Esophagus muscularis mucosa (tissue), 4 donors: ENCODE results near the gene DNAJB5. TPM values are rescaled to one million over a fixed set of nuclear protein-coding genes. Genes with fewer than 3 reads are reported as not detected.

Experiments used
- DNase-seq: peaks from one replicate; pipeline ENCODE4 v3.0.0-alpha.2; 2017; ENCODE audit errors: extremely low spot score
- H3K27ac ChIP-seq, 4 donors: fragments of 200-600 bp; sonication (generic); replicated peaks in 1 of 4; 1 replicate in 3 of 4; 2 replicates in 1 of 4; pipeline ENCODE4 v1.5.1; 2016 to 2019; ENCODE audit warnings: mild to moderate bottlenecking in 1 of 4
- H3K27me3 ChIP-seq, 4 donors: fragments of 200-600 bp; sonication (generic); one replicate each; pipeline versions ENCODE4 v1.5.1 to v1.6.0; 2016 to 2019
- H3K36me3 ChIP-seq, 4 donors: fragments of 200-600 bp; sonication (generic); one replicate each; pipeline ENCODE4 v1.5.1; 2016 to 2019
- H3K4me1 ChIP-seq, 4 donors: fragments of 200-600 bp; sonication (generic); one replicate each; pipeline ENCODE4 v1.5.1; 2016 to 2019
- H3K4me3 ChIP-seq, 4 donors: fragments of 200-600 bp; sonication (generic); 1 replicate in 2 of 4; 2 replicates in 2 of 4; pipeline ENCODE4 v1.5.1; 2016 to 2019; ENCODE audit warnings: mild to moderate bottlenecking in 4 of 4, moderate library complexity in 1 of 4
- H3K9me3 ChIP-seq, 4 donors: fragments of 200-600 bp; sonication (generic); 1 replicate in 3 of 4; 2 replicates in 1 of 4; pipeline ENCODE4 v1.5.1; 2016 to 2019
- EP300 ChIP-seq: sonication (generic); formaldehyde crosslinking; IDR thresholded peaks from one replicate; pipeline ENCODE4 v1.6.1; 2017; ENCODE audit warnings: antibody characterized with exemption
- POLR2A ChIP-seq: fragments of 450-650 bp; IDR thresholded peaks from one replicate; pipeline ENCODE4 v1.6.1; 2017; ENCODE audit warnings: antibody characterized with exemption, moderate library complexity, mild to moderate bottlenecking, low read depth
- POLR2AphosphoS5 ChIP-seq, 2 donors: sonication (generic); formaldehyde crosslinking; IDR thresholded peaks; one replicate each; pipeline ENCODE4 v1.6.1; 2017; ENCODE audit warnings: antibody characterized with exemption in 2 of 2
- WGBS: methylation state at CpG from one replicate; pipeline ENCODE4 v1.1.5; 2018; 5-methylcytosine and 5-hydroxymethylcytosine counted together
- intact Hi-C: fragments of 100-400 bp; cut with DNase I; formaldehyde crosslinking; loops from one replicate; pipeline ENCODE4 v1.15.1; 2023
- total RNA-seq, 4 donors: library from RNA; depleted of rRNA; stranded (reverse); fragments of >200 nt; gene quantifications; one replicate each; pipeline versions ENCODE4 v1.1.0 to v1.2.1, GENCODE V29; 2016
- TF ChIP-seq, protein P1 (sequence below), 3 experiments: fragments of 200-600 bp in 2 of 3; fragments of 450-650 bp in 1 of 3; sonication (generic) in 2 of 3; IDR thresholded peaks; one replicate each; pipeline ENCODE4 v1.5.1; 2017 to 2019; ENCODE audit warnings: antibody characterized with exemption in 3 of 3, mild to moderate bottlenecking in 2 of 3, moderate library complexity in 1 of 3

Gene DNAJB5
- total RNA-seq, 4 donors from 2014 or later, result 83.5 to 124 (median 93.8) TPM

DNA sequence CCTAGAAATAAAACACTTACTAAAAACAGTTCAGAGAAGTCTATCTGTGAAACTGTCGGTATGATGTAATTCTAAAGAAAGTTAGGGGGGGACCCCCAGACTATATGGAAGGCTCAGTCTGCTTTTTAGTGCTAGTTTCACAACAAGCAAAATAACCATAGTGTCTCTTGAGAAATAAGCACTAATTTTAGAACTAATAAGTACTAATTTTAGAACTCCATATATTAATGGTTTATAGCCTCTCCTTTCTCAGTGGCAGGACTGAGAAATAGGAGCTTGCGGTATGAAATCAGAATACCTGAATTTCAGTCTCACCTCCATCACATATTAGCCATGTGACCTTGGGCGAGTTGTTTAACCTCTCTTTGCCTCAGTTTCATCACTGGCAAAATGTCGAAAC, 32.9 kb upstream of the DNAJB5 start:
- H3K4me3 ChIP-seq, result no peak overlapping the region
- WGBS, result 80% methylated on average over 4 of the region's 4 CpGs

DNA sequence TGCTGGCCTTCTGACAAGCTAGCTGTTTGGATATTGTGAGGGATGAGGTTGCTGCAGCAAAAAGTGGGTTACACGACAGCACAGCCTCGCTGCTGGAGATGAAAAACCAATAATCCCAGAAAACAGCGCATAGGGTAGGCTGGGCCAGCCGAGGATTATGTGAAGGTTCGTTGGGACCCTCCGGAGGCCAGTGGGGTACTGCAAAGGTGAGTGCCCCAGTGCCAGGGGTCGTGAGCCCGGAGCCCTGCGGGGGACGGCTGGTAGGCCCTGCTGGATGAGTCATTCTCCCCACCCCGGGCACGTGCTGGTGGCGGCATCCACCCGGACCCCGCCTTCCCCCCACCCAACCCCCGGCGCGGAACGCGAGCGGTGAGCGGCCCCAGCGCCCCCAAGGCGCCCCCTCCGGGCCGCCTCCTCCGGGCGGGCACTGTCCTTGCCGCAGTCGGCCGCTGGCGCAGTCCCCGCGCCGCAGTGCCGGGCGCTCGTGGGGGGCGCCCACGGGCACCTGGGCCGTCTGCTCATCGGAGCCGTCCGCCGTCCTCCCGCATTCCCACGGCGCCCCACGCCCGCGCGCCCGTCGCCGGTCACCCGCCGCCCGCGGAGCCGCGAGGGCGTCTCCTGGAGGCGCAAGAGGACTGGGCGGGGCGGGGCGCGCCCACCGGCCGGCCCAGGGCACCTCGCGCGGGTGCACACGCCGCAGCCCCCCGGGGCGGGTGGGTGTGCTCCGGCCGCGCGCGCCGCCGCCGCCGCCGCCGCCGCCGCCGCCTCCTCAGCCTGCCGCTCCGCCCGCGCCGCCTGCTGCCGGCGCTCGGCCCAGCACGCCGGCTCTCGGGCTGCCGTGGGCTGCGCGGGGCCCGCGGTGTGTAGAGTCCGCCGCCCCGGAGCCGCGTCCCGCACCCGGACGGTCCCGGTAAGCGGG, 31.8 kb upstream of the DNAJB5 start, which contains the start of gene PHF24:
Gene PHF24, plus strand, starts transcription at position 794 of the 919 bp plus-strand sequence. CDS start 13,014 bp downstream, outside the sequence.
- Histone ChIP-seq H3K27me3 (peaks cover 0 to 51% (median 15%) of the 10 kb centered on the region in 4 donors), H3K4me3 (peak within 1 kb of the TSS; percentile 55 to 68 (median 58)), H3K27ac (no peak within 1 kb of the TSS), H3K4me1 (peaks cover 3 to 18% (median 12%) of the 10 kb centered on the region in 4 donors), H3K9me3 (no peaks in the 10 kb centered on the region), H3K36me3 (no peaks in the 10 kb centered on the region)
- intact Hi-C loops, result no loop called here
- WGBS, result 13% methylated on average over 8 of the region's 116 CpGs
- no peak for DNase-seq
- no peak for TF ChIP-seq POLR2A
- TF ChIP-seq, protein P1, sequence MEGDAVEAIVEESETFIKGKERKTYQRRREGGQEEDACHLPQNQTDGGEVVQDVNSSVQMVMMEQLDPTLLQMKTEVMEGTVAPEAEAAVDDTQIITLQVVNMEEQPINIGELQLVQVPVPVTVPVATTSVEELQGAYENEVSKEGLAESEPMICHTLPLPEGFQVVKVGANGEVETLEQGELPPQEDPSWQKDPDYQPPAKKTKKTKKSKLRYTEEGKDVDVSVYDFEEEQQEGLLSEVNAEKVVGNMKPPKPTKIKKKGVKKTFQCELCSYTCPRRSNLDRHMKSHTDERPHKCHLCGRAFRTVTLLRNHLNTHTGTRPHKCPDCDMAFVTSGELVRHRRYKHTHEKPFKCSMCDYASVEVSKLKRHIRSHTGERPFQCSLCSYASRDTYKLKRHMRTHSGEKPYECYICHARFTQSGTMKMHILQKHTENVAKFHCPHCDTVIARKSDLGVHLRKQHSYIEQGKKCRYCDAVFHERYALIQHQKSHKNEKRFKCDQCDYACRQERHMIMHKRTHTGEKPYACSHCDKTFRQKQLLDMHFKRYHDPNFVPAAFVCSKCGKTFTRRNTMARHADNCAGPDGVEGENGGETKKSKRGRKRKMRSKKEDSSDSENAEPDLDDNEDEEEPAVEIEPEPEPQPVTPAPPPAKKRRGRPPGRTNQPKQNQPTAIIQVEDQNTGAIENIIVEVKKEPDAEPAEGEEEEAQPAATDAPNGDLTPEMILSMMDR (IDR thresholded peaks at IDR 0.05), result peak in 1 of 3 experiments; percentile 24

More for the DNA sequence above, 32.9 kb upstream of the DNAJB5 start:
- H3K36me3 ChIP-seq, result no peaks in the 10 kb centered on the region
- DNase-seq, result no peak
- no peak for TF ChIP-seq POLR2A
- TF ChIP-seq POLR2AphosphoS5 (IDR thresholded peaks at IDR 0.05), result no peak
- TF ChIP-seq EP300, result no peak
- TF ChIP-seq, protein P1 (IDR thresholded peaks at IDR 0.05), result no peak
- peaks cover 0 to 46% (median 15%) of the 10 kb centered on the region in 4 donors for H3K27me3 ChIP-seq
- no peaks in the 10 kb centered on the region for H3K9me3 ChIP-seq
- peaks cover 3 to 18% (median 12%) of the 10 kb centered on the region in 4 donors for H3K4me1 ChIP-seq
- intact Hi-C loops, result no loop called here
- no peak overlapping the region for H3K27ac ChIP-seq

DNA sequence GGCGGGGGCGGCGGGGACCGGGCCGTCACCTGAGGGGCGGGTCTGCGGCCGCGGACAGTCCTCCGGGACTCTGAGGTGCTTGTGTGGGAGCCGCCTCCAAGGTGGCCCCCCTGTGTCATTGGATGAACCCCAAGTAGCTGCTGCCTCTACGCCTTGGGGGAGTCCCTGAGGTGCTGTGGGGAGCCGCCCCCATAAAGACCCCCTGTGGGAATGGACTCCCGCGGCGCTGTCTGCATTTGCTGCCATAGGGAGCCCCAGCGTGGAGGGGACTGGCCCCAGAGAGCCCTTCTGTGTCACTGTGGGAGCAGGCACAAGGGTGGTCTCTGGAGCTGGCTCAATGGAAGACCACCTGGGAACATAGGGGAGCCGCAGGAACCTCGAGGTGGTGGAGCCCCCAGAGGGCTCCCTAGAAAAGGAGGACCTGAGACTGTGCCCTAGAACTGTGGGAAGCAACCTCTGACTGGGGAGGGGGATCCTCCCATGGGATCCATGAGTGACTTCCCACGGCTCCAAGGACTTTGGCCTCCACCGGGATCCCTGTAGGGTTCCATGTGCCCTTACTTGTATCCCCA, 31.0 kb upstream of the DNAJB5 start:
- DNase-seq, result no peak
- intact Hi-C loops, result no loop called here
- Histone ChIP-seq H3K27me3 (peaks cover 0 to 58% (median 15%) of the 10 kb centered on the region in 4 donors), H3K4me3 (peak overlapping the region; percentile 55 to 68 (median 58)), H3K9me3 (no peaks in the 10 kb centered on the region), H3K4me1 (peaks cover 3 to 18% (median 12%) of the 10 kb centered on the region in 4 donors), H3K27ac (no peak overlapping the region), H3K36me3 (no peaks in the 10 kb centered on the region)
- TF ChIP-seq POLR2AphosphoS5 (IDR thresholded peaks at IDR 0.05) (no peak), POLR2A (no peak), EP300 (no peak)
- TF ChIP-seq, protein P1 (IDR thresholded peaks at IDR 0.05), result no peak
- WGBS, result 21% methylated on average over 8 of the region's 21 CpGs

GRCh38 chr9:34959461-34959860, 30.1 kb upstream of the DNAJB5 start:
- WGBS, result 94% methylated on average over 1 of the region's 4 CpGs
- TF ChIP-seq EP300, result no peak
- TF ChIP-seq POLR2AphosphoS5 (IDR thresholded peaks at IDR 0.05), result no peak
- TF ChIP-seq, protein P1 (IDR thresholded peaks at IDR 0.05), result no peak
- TF ChIP-seq POLR2A, result no peak
- no peaks in the 10 kb centered on the region for H3K36me3 ChIP-seq
- H3K4me1 ChIP-seq, result peaks cover 3 to 18% (median 12%) of the 10 kb centered on the region in 4 donors
- intact Hi-C loops, result no loop called here
- H3K27me3 ChIP-seq, result peaks cover 0 to 59% (median 15%) of the 10 kb centered on the region in 4 donors
- no peaks in the 10 kb centered on the region for H3K9me3 ChIP-seq
- no peak overlapping the region for H3K27ac ChIP-seq
- H3K4me3 ChIP-seq, result no peak overlapping the region
- DNase-seq, result no peak
